Heart right ventricle (tissue), 16 donors: Measurements from ENCODE around the gene NACA2. TPM values are rescaled to one million over a fixed set of nuclear protein-coding genes. Genes with fewer than 3 reads are reported as not detected.

Source experiments
- ATAC-seq, 8 donors: fragments of 200-7000 bp; cut with Tn5 transposase; one replicate each; pipeline ENCODE4 v1.9.1; 2020; ENCODE audit warnings: mild to moderate bottlenecking in 8 of 8, moderate library complexity in 8 of 8, moderate number of reproducible peaks in 1 of 8
- DNase-seq, 2 donors: peaks; one replicate each; pipeline ENCODE4 v3.0.0-alpha.2; 2020
- H3K27ac ChIP-seq, 10 donors: fragments of 200-600 bp; sonication (generic) in 2 of 10; one replicate each; pipeline versions ENCODE4 v1.5.0 to v1.8.0; 2020 to 2022; ENCODE audit warnings: mild to moderate bottlenecking in 3 of 10
- H3K27me3 ChIP-seq, 7 donors: fragments of 200-600 bp; one replicate each; pipeline ENCODE4 v1.8.0; 2021 to 2022; ENCODE audit warnings: mild to moderate bottlenecking in 2 of 7
- H3K36me3 ChIP-seq, 9 donors: fragments of 200-600 bp; sonication (generic) in 1 of 9; one replicate each; pipeline versions ENCODE4 v1.5.0 to v1.8.0; 2020 to 2022; ENCODE audit warnings: mild to moderate bottlenecking in 2 of 9
- H3K4me1 ChIP-seq, 9 donors: fragments of 200-600 bp; sonication (generic) in 1 of 9; one replicate each; pipeline versions ENCODE4 v1.5.0 to v1.8.0; 2020 to 2022; ENCODE audit warnings: mild to moderate bottlenecking in 4 of 9
- H3K4me3 ChIP-seq, 10 donors: fragments of 200-600 bp; sonication (generic) in 2 of 10; one replicate each; pipeline versions ENCODE4 v1.5.0 to v1.8.0; 2020 to 2022; ENCODE audit warnings: mild to moderate bottlenecking in 7 of 10, moderate library complexity in 2 of 10
- H3K9me3 ChIP-seq, 11 donors: fragments of 200-600 bp in 10 of 11; sonication (generic) in 2 of 11; one replicate each; pipeline versions ENCODE4 v1.5.0 to v1.8.0; 2013 to 2022; ENCODE audit warnings: mild to moderate bottlenecking in 2 of 11, control low read depth in 1 of 11, moderate library complexity in 1 of 11
- WGBS, 2 donors: extraction: QIAGEN DNeasy Blood & Tissue Kit; methylation state at CpG; one replicate each; pipeline ENCODE4 v1.1.7; 2013; ENCODE audit warnings: inconsistent platforms in 1 of 2; 5-methylcytosine and 5-hydroxymethylcytosine counted together
- intact Hi-C, 10 donors: fragments of 100-400 bp; cut with DNase I; formaldehyde crosslinking; loops; one replicate each; pipeline versions ENCODE4 v1.11.1 to v1.14.2; 2022
- polyA plus RNA-seq, 2 donors: library from polyadenylated mRNA; stranded (reverse); fragments of 200-250 nt; gene quantifications; one replicate each; pipeline ENCODE4 v1.2.3, GENCODE V29; 2013
- total RNA-seq, 10 donors: library from RNA; stranded (reverse); fragmentation: NEBNext Ultra II Directional in 3 of 10; extraction: Animal tissue kit (Norgen Biotek cat#: 25700) in 3 of 10; gene quantifications; one replicate each; pipeline versions ENCODE4 v1.2.1 to v1.2.4, GENCODE V29; 2021 to 2023
- TF ChIP-seq, protein P1 (sequence below), 9 donors: fragments of 200-600 bp; sonication (generic) in 2 of 9; IDR thresholded peaks; one replicate each; pipeline versions ENCODE4 v1.5.0 to v1.8.0; 2021 to 2022; ENCODE audit warnings: antibody characterized with exemption in 9 of 9, mild to moderate bottlenecking in 5 of 9, moderate library complexity in 1 of 9
- donor health status: Arrhythmogenic right ventricular cardiomyopathy.
- donor health status: ischemic (EF 13 %, LVEDD 7.1; RV severe dilation, severe dysfunction).
- donor health status: healthy with polysubstance abuse.
- donor health status: DM: no; HTN: yes; CAD: no.
- donor health status: DM: no; HTN: no; CAD: no.
- donor health status: ischemic (EF 25% LVEDD 6.9; RV normal size, moderate dysfunction).
- donor health status: ischemic (EF 25% LVEDD 5.7; RV mildly dilated, moderate dysfunction).
- donor health status: healthy.
- donor health status: DM: yes; HTN: yes; CAD: no.
- donor health status: Ischemic cardiomyopathy.
- donor health status: ischemic (EF 35%, LVEDD 5.7; RV mildly dilated, moderate dysfunction).
- donor health status: nonischemic (EF 11% LVEDD 7.7; RV severe dilation, severe dysfunction).
- donor health status: DM: yes; HTN: yes; CAD: no.
- donor health status: PGD.
- donor health status: ischemic (EF 29% LVEDD 5.4; RV normal size, mild dysfunction).
- donor health status: nonischemic (EF 23%, LVEDD 6.1; RV moderate dilation, normal function).

NACA2 gene
- total and polyA plus RNA-seq, 12 donors: 0.10 TPM; not detected in 11

DNA sequence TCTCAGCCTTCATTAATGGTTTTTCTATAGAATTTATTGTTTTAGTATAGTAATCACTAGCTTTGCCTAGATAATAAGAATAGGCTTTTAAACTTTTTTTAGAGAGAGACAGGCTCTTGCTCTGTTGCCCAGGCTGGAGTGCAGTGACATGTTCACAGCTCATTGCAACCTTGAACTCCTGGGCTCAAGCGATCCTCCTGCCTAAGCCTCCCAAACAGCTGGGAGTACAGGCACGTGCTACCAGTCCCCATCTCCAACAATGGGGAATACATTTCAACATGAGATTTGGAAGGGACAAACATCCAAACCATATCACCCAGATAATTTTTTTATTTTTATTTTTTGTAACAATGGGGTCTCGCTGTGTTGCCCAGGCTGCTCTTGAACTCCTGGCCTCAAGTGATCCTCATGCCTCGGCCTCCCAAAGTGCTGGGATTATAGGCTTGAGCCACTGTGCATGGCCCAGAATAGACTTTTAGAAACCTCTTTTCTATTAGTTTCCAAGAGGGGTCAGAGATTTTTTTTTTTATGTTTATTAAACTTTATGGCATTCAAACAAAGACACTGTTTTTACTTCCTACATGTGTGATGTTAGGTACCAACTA, 7.3 kb downstream of the NACA2 start:
- Histone ChIP-seq H3K27me3 (peaks cover 0 to 38% (median 29%) of the 10 kb centered on the region in 7 donors), H3K9me3 (no peaks in the 10 kb centered on the region)
- intact Hi-C loops: no loop called here

DNA sequence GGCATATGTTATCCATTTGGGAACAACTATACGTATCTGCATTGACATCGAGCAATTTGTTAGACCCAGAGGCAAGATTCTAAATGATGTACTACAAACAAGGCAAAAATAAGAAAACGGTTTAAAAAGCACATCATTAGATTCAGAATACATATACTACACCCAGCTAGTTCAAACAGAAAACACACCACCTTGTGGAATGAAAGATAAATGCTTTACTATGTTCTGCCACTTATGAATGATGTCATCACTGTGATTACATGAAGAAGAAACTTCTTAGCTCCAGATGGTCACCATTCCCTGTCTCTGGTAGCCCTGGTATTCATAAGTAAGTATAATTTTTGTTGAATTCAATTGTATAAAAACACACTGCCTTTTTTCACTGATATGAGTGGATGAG, 7.8 kb downstream of the NACA2 start:
- Histone ChIP-seq H3K4me1 (no peaks in the 10 kb centered on the region), H3K9me3 (no peaks in the 10 kb centered on the region), H3K27me3 (peaks cover 0 to 40% (median 26%) of the 10 kb centered on the region in 7 donors), H3K36me3 (no peaks in the 10 kb centered on the region), H3K4me3 (no peak overlapping the region), H3K27ac (no peak overlapping the region)
- ATAC-seq (no peak), DNase-seq (no peak)
- TF ChIP-seq, protein P1, sequence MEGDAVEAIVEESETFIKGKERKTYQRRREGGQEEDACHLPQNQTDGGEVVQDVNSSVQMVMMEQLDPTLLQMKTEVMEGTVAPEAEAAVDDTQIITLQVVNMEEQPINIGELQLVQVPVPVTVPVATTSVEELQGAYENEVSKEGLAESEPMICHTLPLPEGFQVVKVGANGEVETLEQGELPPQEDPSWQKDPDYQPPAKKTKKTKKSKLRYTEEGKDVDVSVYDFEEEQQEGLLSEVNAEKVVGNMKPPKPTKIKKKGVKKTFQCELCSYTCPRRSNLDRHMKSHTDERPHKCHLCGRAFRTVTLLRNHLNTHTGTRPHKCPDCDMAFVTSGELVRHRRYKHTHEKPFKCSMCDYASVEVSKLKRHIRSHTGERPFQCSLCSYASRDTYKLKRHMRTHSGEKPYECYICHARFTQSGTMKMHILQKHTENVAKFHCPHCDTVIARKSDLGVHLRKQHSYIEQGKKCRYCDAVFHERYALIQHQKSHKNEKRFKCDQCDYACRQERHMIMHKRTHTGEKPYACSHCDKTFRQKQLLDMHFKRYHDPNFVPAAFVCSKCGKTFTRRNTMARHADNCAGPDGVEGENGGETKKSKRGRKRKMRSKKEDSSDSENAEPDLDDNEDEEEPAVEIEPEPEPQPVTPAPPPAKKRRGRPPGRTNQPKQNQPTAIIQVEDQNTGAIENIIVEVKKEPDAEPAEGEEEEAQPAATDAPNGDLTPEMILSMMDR (IDR thresholded peaks at IDR 0.05): peak in 2 of 9 donors; percentile 16 to 20
- WGBS, 2 donors: 70 to 74% methylated on average over 3 of the region's 3 CpGs
- intact Hi-C loops: no loop called here

More for the DNA sequence above, 7.3 kb downstream of the NACA2 start:
- Histone ChIP-seq H3K36me3 (no peaks in the 10 kb centered on the region), H3K4me3 (no peak overlapping the region), H3K27ac (no peak overlapping the region), H3K4me1 (no peaks in the 10 kb centered on the region)
- TF ChIP-seq, protein P1 (IDR thresholded peaks at IDR 0.05): no peak
- DNase-seq (no peak), ATAC-seq (no peak)
- WGBS, 2 donors: 93 to 94% methylated on average over 4 of the region's 4 CpGs

DNA sequence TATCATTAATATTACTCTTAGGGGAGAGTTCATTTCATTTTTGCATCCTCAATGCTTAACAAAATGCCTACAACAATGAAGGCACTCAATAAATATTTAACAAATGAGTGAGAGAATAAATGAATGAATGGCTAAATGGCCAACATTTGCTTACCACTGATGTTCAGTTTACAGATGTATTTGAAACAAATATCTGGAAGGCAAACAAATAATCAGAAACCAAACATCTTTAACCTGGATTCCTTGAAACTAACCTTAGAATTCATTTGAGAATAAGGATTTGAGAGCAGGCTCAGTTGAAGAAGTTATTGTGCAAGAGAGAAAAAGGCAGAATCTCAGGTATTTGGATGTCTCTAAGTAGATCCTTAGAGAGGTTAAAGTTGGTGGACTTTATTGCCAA, 8.4 kb downstream of the NACA2 start:
- peaks cover 0 to 45% (median 26%) of the 10 kb centered on the region in 7 donors for H3K27me3 ChIP-seq
- H3K4me3 ChIP-seq: no peak overlapping the region
- H3K27ac ChIP-seq: no peak overlapping the region
- no peak for ATAC-seq
- no peaks in the 10 kb centered on the region for H3K9me3 ChIP-seq
- TF ChIP-seq, protein P1 (IDR thresholded peaks at IDR 0.05): no peak
- no peaks in the 10 kb centered on the region for H3K36me3 ChIP-seq
- no peak for DNase-seq
- no peaks in the 10 kb centered on the region for H3K4me1 ChIP-seq
- intact Hi-C loops: no loop called here

DNA sequence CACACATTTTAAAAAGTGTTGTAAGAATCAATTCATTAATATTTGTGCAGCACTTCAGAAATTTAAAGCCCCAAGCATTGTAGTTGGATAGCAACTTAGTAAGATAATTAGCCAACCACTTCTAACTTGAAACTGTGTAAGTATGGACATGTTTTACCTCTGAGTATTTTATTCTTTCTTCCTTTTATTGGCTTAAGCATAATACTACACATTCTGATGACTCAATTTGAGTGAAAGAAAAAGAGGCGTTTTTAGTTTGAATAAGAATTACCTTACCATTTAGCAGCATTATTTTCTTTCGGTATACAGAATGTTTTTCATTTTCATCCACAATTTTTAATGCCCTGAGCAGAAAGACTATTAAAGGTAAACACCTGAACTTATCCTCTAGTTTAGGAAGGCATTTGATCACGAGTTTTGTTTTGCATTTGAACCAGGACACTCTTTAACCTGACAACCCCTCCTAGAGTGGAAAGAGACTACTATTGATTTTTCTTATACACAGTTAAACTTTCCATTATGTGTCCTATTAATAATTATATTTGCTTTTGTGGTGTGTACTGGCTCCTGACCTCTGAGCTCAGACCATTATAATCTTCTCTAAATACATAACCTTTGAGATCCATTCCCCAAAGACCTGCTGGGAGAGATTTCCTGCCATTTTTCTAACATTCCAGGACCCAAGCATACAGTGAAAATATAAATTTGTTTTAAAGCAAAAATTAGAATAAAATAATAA, 9.2 kb downstream of the NACA2 start:
- H3K4me3 ChIP-seq: no peak overlapping the region
- DNase-seq (no peak), ATAC-seq (no peak)
- H3K9me3 ChIP-seq: no peaks in the 10 kb centered on the region
- no peak overlapping the region for H3K27ac ChIP-seq
- H3K27me3 ChIP-seq: peaks cover 0 to 42% (median 26%) of the 10 kb centered on the region in 7 donors
- no peaks in the 10 kb centered on the region for H3K36me3 ChIP-seq
- WGBS, 2 donors: 80 to 81% methylated on average over 3 of the region's 3 CpGs
- intact Hi-C loops: no loop called here
- TF ChIP-seq, protein P1 (IDR thresholded peaks at IDR 0.05): no peak
- no peaks in the 10 kb centered on the region for H3K4me1 ChIP-seq
